Upper lobe of left lung (tissue), 4 donors: ENCODE measurements around the gene MTTP.

Experiments
- POLR2A ChIP-seq, 4 donors: fragments of 450-650 bp; IDR thresholded peaks; one replicate each; pipeline ENCODE4 v1.5.1; 2016 to 2017; ENCODE audit warnings: antibody characterized with exemption in 4 of 4, mild to moderate bottlenecking in 2 of 4
- TF ChIP-seq, protein P1 (sequence below), 6 experiments: fragments of 450-650 bp in 4 of 6; fragments of 200-600 bp in 2 of 6; sonication (generic) in 2 of 6; IDR thresholded peaks; one replicate each; pipeline ENCODE4 v1.5.1; 2016 to 2019; ENCODE audit warnings: antibody characterized with exemption in 6 of 6

GRCh38 chr4:99654361-99654761 is 79.7 kb downstream of the MTTP start:
- TF ChIP-seq, protein P1, sequence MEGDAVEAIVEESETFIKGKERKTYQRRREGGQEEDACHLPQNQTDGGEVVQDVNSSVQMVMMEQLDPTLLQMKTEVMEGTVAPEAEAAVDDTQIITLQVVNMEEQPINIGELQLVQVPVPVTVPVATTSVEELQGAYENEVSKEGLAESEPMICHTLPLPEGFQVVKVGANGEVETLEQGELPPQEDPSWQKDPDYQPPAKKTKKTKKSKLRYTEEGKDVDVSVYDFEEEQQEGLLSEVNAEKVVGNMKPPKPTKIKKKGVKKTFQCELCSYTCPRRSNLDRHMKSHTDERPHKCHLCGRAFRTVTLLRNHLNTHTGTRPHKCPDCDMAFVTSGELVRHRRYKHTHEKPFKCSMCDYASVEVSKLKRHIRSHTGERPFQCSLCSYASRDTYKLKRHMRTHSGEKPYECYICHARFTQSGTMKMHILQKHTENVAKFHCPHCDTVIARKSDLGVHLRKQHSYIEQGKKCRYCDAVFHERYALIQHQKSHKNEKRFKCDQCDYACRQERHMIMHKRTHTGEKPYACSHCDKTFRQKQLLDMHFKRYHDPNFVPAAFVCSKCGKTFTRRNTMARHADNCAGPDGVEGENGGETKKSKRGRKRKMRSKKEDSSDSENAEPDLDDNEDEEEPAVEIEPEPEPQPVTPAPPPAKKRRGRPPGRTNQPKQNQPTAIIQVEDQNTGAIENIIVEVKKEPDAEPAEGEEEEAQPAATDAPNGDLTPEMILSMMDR (IDR thresholded peaks at IDR 0.05) = no peak
- TF ChIP-seq POLR2A (IDR thresholded peaks at IDR 0.05) = no peak
